ENCODE results near the gene SLC25A29. TPM values are rescaled to one million over a fixed set of nuclear protein-coding genes. Genes with fewer than 3 reads are reported as not detected.

Gene SLC25A29
- total RNA-seq, 2 donors from 2014 or later = 8.5 to 8.9 TPM

DNA sequence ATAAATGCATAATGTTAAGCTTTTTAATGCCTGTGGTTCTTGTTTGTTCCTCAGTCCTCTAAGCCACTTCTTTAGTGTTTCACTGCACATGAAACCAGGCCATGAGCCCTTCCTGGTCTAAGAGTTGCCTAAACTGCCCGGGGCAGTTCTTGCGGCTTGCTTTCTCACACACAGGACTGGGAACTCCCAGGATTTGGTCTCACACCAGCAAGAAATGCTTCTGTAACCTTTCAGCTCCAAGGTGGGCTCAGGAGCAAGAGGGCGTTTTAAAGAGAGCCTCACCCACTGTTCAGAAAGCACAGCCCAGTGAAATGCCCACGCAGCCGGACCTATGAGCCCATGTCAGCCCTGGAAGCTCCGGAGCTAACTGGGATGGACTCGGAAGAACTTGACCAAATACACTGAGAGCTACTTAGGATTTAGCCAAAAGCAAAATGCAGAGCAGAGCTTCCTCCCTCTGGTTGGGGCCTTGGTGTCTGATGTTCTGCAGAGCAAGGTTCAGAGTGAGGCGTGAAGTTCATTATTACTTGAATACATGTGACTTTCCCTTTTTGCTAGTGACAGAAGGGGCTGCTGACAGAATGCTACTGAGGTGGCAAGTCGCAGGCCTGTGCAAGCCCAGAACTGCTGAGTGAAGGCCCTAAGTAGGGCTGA, 23.4 kb downstream of the SLC25A29 start:
- ATAC-seq (no peak), DNase-seq (ENCODE audit: low spot score in 2 of 2) (no peak)
- Mint-ChIP-seq H3K27ac (peak overlapping the region; percentile 41 to 53), H3K36me3 (no peaks in the 10 kb centered on the region), H3K9me3 (no peaks in the 10 kb centered on the region)

DNA sequence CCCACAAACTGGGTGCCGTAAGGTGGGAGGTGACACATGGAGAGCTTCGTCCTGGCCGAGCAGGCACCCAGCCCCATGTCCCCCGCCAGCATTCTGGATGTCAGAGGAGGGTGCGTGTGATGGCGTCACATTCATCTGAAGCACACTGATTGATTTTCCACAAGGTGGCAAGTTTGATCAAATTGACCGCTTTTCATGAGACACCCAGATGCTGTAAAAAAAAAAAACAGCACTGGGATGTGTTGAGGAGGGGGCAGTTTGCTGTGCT, 24.2 kb downstream of the SLC25A29 start:
- H3K9me3 Mint-ChIP-seq = no peaks in the 10 kb centered on the region
- DNase-seq (ENCODE audit: low spot score in 2 of 2) (no peak), ATAC-seq (no peak)
- H3K27ac Mint-ChIP-seq = peak overlapping the region in 1 of 2 donors; percentile 3
- no peaks in the 10 kb centered on the region for H3K36me3 Mint-ChIP-seq

DNA sequence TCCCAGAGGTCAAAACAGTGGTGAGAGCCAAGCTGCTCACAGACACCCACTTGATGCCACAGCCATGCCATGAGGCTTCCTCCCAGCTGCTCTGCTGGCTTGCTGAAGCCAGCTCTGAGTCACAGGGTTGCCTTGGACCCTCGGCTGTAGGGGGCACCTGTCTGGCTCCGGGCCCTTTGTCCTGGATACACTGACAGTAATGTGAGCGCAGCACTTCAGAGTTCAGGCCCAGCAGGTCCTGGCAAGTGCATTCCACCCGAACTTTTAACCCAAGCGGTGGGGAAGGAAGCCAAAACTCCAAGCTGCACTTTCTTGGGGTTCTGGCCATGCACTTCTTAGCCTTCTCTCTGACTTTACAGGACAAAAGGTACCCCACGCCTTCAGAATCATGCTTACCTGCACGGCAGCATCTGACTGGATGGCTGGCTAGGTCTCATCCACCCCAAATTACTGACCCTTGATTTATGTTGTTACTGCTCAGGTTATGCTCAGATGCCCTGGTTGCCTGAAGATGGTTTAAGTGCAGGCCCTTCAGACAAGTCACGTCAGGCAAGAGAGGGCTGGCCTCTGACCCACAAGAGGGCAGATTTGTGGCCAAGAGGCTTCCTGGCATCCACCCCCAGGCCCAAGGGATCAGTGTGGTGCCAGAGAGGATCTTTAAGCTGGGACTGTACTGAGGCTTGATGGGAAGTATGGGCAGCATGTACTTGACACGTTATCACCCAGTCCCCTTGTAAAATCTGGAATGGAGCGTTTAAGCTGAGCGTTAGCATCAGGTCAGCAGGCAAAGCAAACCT, 24.8 kb downstream of the SLC25A29 start:
- ATAC-seq = no peak

DNA sequence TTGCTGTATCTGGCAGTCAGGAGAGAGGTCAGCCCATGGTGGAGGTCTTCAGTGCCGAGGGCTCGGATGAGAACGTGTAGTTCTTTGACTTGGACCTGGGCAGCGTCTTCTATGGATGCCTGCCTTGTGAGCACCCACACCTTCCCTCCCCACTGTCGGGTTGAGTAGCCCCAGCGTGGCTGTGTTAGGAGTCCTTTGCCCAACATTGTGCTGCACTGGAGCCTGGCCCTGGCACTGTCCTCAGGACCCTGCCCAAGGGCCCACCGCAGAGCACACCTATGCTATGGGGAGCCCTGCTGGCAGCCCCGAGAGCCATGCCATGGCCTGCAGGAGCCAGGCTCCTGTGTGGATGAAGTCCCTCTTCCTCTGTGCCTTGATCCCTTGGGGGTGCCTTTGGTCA, 26.7 kb downstream of the SLC25A29 start:
- ATAC-seq (no peak), DNase-seq (ENCODE audit: low spot score in 2 of 2) (no peak)
- H3K9me3 Mint-ChIP-seq = no peaks in the 10 kb centered on the region
- H3K27ac Mint-ChIP-seq = peak overlapping the region in 1 of 2 donors; percentile 75
- H3K36me3 Mint-ChIP-seq = no peaks in the 10 kb centered on the region

More for the DNA sequence above, 24.8 kb downstream of the SLC25A29 start:
- Mint-ChIP-seq H3K36me3 (no peaks in the 10 kb centered on the region), H3K27ac (peak overlapping the region in 1 of 2 donors; percentile 3), H3K9me3 (no peaks in the 10 kb centered on the region)
- DNase-seq (ENCODE audit: low spot score in 2 of 2) = no peak

DNA sequence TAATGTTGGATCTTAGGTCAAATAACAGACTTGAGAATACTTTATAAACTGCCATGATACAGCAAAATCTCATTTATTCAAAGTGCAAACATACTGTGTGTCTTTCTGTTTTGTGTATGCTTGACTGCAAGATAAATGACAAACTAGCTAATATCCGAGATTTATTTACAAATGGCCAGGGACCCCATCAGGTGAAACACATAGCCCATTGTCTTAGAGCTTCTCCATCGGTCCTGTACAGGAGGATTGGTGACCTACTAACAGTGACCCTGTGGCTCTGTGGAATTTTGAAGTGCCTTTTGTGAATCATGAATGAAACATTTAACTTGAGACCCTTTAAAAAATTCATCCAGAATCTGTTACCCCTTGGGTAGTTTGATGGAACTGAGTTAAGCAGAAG, 27.1 kb downstream of the SLC25A29 start:
- no peak for DNase-seq (ENCODE audit: low spot score in 2 of 2)
- ATAC-seq = no peak
- no peaks in the 10 kb centered on the region for H3K36me3 Mint-ChIP-seq
- no peaks in the 10 kb centered on the region for H3K9me3 Mint-ChIP-seq
- peak overlapping the region; percentile 39 to 75 for H3K27ac Mint-ChIP-seq

DNA sequence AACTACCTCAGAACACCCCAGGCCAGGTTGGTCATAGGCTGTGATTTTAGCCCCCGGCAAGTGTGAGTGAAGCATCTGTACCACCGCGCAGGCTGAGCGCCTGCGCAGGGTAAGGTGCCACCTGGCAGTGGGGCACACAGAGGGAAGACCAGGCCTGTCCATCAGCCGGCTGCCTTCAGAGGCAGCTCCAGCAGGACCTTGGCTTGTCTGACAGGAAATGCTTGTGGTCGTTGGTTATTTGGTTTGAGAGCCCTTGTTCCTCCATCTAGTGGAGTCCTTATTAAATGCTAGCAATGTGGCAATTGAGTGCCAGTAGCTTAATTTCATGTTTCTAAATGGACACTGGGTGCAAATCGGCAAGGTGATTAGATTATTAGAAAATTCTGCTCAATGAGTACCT, 27.5 kb downstream of the SLC25A29 start:
- H3K36me3 Mint-ChIP-seq = no peaks in the 10 kb centered on the region
- peak overlapping the region; percentile 39 to 75 for H3K27ac Mint-ChIP-seq
- H3K9me3 Mint-ChIP-seq = no peaks in the 10 kb centered on the region
- no peak for DNase-seq (ENCODE audit: low spot score in 2 of 2)
- ATAC-seq = peak in 1 of 2 donors; percentile 8

DNA sequence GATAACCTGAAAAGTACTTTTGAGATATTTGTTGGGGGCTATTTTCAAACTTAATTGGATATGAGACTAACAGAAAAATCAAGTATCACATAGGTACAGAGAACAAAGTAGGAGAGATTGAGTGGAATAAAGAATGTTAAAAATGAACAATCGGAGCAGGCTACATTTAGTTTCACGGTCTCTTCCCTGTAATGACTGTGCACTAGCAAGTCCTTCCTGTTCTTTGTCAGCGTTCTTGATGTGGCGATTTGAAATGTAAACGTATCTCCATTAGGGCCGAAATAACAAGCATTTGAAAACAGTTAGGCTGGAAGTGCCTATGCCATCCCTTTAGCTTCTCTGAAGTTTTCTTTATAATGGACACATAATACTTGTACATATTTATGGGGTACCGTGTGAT, 31.0 kb downstream of the SLC25A29 start:
- no peaks in the 10 kb centered on the region for H3K9me3 Mint-ChIP-seq
- no peaks in the 10 kb centered on the region for H3K36me3 Mint-ChIP-seq
- ATAC-seq (peak; percentile 43 to 86), DNase-seq (ENCODE audit: low spot score in 2 of 2) (no peak)
- H3K27ac Mint-ChIP-seq = peak overlapping the region; percentile 37 to 81

DNA sequence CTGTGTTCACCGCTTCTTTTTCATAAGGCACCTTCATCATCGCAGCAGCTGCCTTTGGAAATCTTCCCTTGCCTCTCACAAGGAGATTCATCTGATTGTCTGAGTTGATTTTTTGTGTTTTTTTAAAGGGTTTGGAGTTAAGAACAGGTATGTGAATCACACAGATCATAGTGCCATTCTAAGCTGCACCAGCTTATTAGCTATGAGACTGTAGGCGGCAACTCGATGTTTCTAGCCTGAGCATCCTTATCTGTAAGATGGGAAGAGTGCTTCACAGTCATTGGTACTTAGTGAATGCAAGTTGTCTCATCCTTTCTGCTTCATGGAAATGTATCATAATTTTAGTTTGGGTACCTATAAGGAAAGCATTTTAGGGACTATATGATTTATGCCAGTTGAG, 32.0 kb downstream of the SLC25A29 start:
- Mint-ChIP-seq H3K9me3 (no peaks in the 10 kb centered on the region), H3K27ac (peak overlapping the region in 1 of 2 donors; percentile 37), H3K36me3 (no peaks in the 10 kb centered on the region)
- DNase-seq (ENCODE audit: low spot score in 2 of 2) = no peak
- ATAC-seq = no peak

DNA sequence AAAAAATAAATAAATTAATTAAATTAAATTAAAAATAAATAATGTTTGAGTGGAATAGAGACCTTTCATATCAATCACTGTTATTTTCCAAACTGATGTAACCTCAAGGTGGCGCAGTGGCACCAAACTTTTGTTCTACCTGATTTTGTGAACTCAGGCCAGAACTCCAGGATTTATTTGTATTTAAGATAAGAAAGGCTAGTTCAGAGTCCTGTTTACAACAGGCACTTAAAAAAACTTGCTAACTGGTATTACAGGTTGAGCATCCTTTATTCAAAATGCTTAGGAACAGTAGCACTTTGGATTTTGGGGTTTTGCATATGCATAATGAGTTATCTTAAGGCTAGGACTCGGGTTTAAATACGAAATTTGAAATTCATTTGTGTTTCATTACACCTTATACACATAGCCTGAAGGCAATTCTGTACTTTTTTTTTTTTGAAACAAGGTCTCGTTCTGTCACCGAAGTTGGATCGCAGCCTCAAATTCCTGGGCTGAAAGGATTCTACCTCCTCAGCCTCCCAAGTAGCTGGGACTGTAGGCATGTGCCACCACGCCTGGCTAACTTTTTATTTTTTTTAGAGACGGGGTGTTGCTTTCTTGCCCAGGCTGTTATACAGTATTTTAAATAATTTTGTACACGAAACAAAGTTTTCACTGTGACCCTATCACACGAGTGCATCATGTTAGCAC, 34.9 kb downstream of the SLC25A29 start:
- Mint-ChIP-seq H3K36me3 (no peaks in the 10 kb centered on the region), H3K9me3 (no peaks in the 10 kb centered on the region), H3K27ac (no peak overlapping the region)
- ATAC-seq = no peak
- peak in 1 of 2 donors; percentile 27 for DNase-seq (ENCODE audit: low spot score in 2 of 2)

DNA sequence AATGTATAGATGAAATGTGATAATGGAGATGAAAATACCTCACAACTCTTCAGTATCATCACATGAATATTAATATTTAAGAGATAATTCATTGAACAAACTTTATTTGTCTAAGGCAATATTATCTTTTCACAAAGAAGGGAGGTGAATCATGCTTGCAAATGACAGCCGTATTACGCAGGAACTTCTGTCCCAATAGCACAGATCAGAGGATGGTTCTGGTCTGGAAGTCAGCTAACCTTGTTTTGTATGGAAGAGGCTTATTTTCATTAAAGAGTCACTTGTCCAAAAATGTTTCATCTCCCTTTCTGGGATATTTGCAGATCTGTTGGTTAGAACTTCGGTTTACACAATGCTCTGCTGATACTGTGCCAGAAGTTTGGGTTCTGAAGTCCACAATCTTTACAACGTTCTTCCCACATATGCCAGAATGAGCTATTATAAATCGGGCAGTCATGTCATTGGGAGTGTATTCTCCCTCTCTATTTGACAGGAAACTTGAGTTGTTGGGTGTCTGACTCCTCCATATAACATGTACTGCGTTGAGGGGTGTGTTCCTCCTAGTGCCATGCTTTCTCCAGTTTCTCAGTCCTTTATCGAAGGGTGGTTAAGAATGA, 37.5 kb downstream of the SLC25A29 start:
- ATAC-seq (no peak), DNase-seq (ENCODE audit: low spot score in 2 of 2) (no peak)
- H3K9me3 Mint-ChIP-seq = no peaks in the 10 kb centered on the region
- peak overlapping the region in 1 of 2 donors; percentile 50 for H3K27ac Mint-ChIP-seq
- H3K36me3 Mint-ChIP-seq = peaks cover 7 to 22% of the 10 kb centered on the region in 2 donors

DNA sequence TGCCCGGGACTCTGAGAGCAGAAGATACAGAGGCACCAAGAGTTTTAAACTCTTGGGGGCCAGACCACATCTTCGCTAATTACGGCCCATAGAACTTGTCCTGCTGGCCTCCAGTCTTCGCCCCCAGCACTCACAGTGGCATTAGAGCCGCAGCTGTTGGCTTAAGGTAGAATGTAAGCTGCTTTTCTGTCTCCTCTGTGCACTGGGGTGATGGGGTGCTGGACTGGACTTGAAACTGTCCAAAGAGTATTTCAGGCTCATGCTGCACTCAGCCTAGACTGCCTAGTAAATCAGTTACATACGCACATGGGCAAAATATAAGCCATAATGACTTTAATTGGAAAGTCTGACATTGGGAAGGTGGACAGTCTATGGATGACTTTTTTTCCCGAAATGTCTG, 38.3 kb downstream of the SLC25A29 start:
- no peak for DNase-seq (ENCODE audit: low spot score in 2 of 2)
- ATAC-seq = no peak
- H3K9me3 Mint-ChIP-seq = no peaks in the 10 kb centered on the region
- H3K36me3 Mint-ChIP-seq = peaks cover 7 to 22% of the 10 kb centered on the region in 2 donors
- peak overlapping the region in 1 of 2 donors; percentile 50 for H3K27ac Mint-ChIP-seq

DNA sequence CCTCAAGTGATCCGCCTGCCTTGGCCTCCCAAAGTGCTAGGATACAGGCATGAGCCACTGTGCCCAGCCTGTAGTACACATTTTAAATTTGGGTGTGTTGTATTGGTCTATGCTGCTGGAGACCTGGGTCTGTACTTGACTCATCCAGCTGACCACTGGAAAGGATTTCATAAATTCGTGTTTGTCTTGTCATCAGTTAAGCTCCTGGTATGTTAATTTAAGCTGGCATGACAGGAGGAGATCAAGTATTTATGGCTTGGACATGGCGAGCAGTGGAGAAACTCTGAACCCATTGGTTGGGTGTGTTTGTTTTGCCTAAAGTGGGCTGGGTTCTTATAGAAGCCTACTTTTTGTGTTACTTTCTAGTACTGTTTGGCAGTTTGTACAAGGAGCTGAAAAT, 43.1 kb downstream of the SLC25A29 start:
- Mint-ChIP-seq H3K9me3 (no peaks in the 10 kb centered on the region), H3K27ac (peak overlapping the region; percentile 57 to 72), H3K36me3 (peaks cover 7 to 27% of the 10 kb centered on the region in 2 donors)
- DNase-seq (ENCODE audit: low spot score in 2 of 2) = no peak
- no peak for ATAC-seq

DNA sequence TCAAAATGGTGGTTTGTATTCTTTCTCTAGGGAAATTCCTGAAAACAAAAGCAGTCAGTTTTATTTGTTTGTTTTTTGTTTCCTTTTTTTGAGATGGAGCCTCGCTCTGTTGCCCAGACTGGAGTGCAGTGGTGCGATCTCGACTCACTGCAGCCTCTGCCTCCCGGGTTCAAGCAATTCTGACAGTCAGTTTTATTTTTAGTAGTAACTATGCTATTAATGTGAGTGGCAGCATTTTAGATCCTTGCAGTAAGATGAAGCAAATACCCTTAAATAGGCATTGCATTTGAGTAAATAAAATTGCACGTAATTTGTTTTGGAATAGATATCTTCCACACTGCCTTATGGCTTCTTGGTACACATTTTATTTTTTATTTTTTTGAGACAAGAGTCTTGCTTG, 43.7 kb downstream of the SLC25A29 start:
- H3K9me3 Mint-ChIP-seq = no peaks in the 10 kb centered on the region
- H3K36me3 Mint-ChIP-seq = peaks cover 7 to 27% of the 10 kb centered on the region in 2 donors
- peak overlapping the region; percentile 57 to 72 for H3K27ac Mint-ChIP-seq
- ATAC-seq = no peak
- DNase-seq (ENCODE audit: low spot score in 2 of 2) = no peak

DNA sequence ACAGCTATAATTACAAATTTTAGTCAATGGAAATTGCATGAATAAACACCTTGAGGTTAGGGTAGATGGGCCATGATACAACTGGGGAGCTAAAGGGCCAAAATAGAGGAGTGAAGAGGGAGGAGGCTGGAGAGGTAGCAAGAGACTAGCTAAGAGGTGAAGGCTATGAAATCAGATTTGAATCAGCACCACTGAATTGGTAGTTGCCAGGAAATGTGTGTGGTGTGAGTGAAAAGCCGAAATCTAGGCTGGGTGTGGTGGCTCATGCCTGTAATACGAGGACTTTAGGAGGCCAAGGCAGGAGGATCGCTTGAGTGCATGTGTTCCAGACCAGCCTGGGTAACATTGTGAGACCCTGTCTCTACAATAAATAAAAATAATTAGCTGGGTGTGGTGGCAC, 44.6 kb downstream of the SLC25A29 start:
- ATAC-seq (peak; percentile 87 to 92), DNase-seq (ENCODE audit: low spot score in 2 of 2) (peak in 1 of 2 donors; percentile 39)
- no peaks in the 10 kb centered on the region for H3K9me3 Mint-ChIP-seq
- H3K27ac Mint-ChIP-seq = peak overlapping the region in 1 of 2 donors; percentile 58
- H3K36me3 Mint-ChIP-seq = peaks cover 7 to 27% of the 10 kb centered on the region in 2 donors

DNA sequence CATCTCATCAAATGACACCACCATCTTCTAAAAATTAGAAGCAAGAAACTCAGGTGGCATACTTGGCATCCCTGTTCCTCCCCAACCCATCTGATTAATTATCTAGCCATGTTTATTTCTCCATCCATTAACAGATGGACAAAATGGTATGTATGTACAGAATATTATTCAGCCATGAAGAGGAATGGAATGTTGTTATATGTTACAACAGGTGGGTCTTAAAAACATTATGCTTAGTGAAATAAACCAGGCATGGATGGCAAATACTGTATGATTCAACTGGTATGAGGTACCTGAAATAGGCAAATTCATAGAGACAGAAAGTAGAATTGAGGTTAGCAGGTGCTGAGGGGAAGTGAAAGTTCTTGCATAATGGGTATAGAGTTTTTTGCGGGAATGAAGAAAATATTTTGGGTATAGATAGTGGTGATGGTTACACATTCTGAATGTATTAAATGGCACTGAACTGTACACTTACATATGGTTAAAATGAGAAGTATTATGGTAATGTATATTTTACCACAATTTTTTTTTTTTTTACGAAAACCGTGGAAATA, 49.8 kb downstream of the SLC25A29 start:
- Mint-ChIP-seq H3K9me3 (no peaks in the 10 kb centered on the region), H3K36me3 (peaks cover 0 to 15% of the 10 kb centered on the region in 2 donors), H3K27ac (no peak overlapping the region)
- DNase-seq (ENCODE audit: low spot score in 2 of 2) = no peak
- ATAC-seq = peak; percentile 33 to 39

DNA sequence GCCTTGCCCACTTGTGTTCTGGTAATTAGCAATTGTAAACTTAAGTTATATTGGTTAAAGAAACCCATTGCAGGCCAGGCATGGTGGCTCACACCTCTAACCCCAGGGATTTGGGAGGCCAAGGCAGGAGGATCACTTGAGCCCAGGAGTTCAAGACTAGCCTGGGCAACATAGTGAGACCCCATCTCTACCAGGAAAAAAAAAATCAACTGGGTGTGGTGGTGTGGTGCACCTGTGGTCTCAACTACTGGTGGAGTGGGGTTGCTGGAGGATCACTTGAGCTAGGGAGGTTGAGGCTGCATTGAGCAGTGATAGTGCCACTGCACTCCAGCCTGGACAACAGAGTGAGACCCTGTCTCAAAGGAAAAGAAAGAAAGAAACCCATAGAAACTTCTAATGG, 53.6 kb downstream of the SLC25A29 start:
- Mint-ChIP-seq H3K9me3 (no peaks in the 10 kb centered on the region), H3K27ac (peak overlapping the region in 1 of 2 donors; percentile 44), H3K36me3 (peaks cover 0 to 10% of the 10 kb centered on the region in 2 donors)
- DNase-seq (ENCODE audit: low spot score in 2 of 2) (no peak), ATAC-seq (no peak)

Data from activated naive CD4-positive, alpha-beta T cell treated with anti-CD3 and anti-CD28 coated beads, Interleukin-2, amount 50 U/mL, for 72 hours (primary cell).